Right lobe of liver (tissue), 4 donors: Measurements from ENCODE around the gene RNF5.

Experiments
- POLR2A ChIP-seq: fragments of 450-650 bp; IDR thresholded peaks from one replicate; pipeline ENCODE4 v1.6.1; 2017; ENCODE audit warnings: antibody characterized with exemption, mild to moderate bottlenecking
- TF ChIP-seq, protein P1 (sequence below), 4 donors: fragments of 200-600 bp in 3 of 4; fragments of 450-650 bp in 1 of 4; IDR thresholded peaks; one replicate each; pipeline versions ENCODE4 v1.5.1 to v1.8.0; 2016 to 2022; ENCODE audit warnings: antibody characterized with exemption in 4 of 4, mild to moderate bottlenecking in 2 of 4
- donor health status: DM: no; HTN: no; CAD: no.
- donor health status: DM: no; HTN: no; CAD: no.
- donor health status: DM: no; HTN: yes; CAD: no.

DNA sequence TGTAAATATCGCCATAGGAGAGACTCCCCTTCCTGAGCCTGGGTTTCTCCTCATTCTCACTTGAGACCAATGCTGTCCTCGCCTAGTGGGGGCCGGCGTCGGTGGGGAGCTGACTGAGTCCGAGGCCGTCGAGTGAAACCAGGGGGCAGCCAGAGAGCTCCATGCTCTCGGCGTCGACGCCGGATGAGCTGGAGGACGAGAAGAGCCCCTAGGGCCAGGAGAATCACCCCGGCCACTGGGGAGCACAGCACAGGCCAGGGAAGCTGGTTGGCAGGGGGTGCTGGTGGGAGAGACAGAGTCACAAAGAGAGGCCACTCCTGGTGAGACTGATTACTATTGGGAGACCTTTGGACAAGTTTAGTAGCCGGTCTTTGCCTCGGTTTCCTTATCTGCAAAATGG lies 20.7 kb downstream of the RNF5 start:
- TF ChIP-seq, protein P1, sequence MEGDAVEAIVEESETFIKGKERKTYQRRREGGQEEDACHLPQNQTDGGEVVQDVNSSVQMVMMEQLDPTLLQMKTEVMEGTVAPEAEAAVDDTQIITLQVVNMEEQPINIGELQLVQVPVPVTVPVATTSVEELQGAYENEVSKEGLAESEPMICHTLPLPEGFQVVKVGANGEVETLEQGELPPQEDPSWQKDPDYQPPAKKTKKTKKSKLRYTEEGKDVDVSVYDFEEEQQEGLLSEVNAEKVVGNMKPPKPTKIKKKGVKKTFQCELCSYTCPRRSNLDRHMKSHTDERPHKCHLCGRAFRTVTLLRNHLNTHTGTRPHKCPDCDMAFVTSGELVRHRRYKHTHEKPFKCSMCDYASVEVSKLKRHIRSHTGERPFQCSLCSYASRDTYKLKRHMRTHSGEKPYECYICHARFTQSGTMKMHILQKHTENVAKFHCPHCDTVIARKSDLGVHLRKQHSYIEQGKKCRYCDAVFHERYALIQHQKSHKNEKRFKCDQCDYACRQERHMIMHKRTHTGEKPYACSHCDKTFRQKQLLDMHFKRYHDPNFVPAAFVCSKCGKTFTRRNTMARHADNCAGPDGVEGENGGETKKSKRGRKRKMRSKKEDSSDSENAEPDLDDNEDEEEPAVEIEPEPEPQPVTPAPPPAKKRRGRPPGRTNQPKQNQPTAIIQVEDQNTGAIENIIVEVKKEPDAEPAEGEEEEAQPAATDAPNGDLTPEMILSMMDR (IDR thresholded peaks at IDR 0.05) = no peak
- TF ChIP-seq POLR2A = no peak
